ENCODE results near the gene CLEC1B. TPM values are rescaled to one million over a fixed set of nuclear protein-coding genes. Genes with fewer than 3 reads are reported as not detected.
"Not testable (repeated sequence)": the region's sequence is repeated elsewhere in the genome, so short reads cannot be mapped to it uniquely, and the experiment has no call there.

The CLEC1B gene
- total and polyA plus RNA-seq, 10 of the 15 experiments (the other 5 are each of a cell fraction or from before 2014, with no cell fraction given) = not detected

GRCh38 chr12:9975614-9976013 lies 23.3 kb downstream of the CLEC1B start:
- in situ Hi-C loops (cut with MboI) (no loop called here), intact Hi-C loops (cut with micrococcal nuclease; ENCODE audit: unreplicated experiment) (no loop called here)
- POLR2A ChIA-PET = no interaction called here
- DNase-seq (ENCODE audit: low read depth, low spot score) (no peak), FAIRE-seq (no peak), ATAC-seq (no peak)
- peaks cover 8% of the 10 kb centered on the region; the same call in 1 of the 3 replicates for H3K9me3 ChIP-seq (replicated peaks; ENCODE audit: control insufficient read depth, insufficient read depth, low read length)
- no peaks in the 10 kb centered on the region for H4K20me1 ChIP-seq (ENCODE audit: control insufficient read depth, insufficient read depth)
- H3K79me2 ChIP-seq (ENCODE audit: control insufficient read depth, insufficient read depth, low read length) = no peaks in the 10 kb centered on the region
- H3K4me3 ChIP-seq = no peak overlapping the region
- H3K9ac ChIP-seq (ENCODE audit: control insufficient read depth, insufficient read depth, low read length) = no peak overlapping the region
- H3K36me3 ChIP-seq (ENCODE audit: control insufficient read depth in 2 of 2, insufficient read depth in 2 of 2, low read length in 1 of 2) = no peaks in the 10 kb centered on the region
- no peak overlapping the region for H3K4me2 ChIP-seq (ENCODE audit: control insufficient read depth, insufficient read depth)
- TF ChIP-seq PML (IDR thresholded peaks at IDR 0.05; ENCODE audit: low read length) (no peak), STAT3 (IDR thresholded peaks at IDR 0.05; ENCODE audit: low read depth, low read length) (no peak), TARDBP (IDR thresholded peaks at IDR 0.05; ENCODE audit: borderline replicate concordance) (no peak), BRCA1 (IDR thresholded peaks at IDR 0.05; ENCODE audit: low read depth, low read length) (no peak), EED (IDR thresholded peaks at IDR 0.05; ENCODE audit: low read depth) (no peak), TCF12 (IDR thresholded peaks at IDR 0.05; ENCODE audit: low read depth, low read length) (no peak), CEBPB (IDR thresholded peaks at IDR 0.05; ENCODE audit: borderline replicate concordance in 1 of 2, low read depth in 2 of 2, low read length in 2 of 2) (no peak), GABPA (IDR thresholded peaks at IDR 0.05; ENCODE audit: low read depth) (no peak), CBX3 (IDR thresholded peaks at IDR 0.05; ENCODE audit: borderline replicate concordance, low read depth) (no peak), MYB (IDR thresholded peaks at IDR 0.05; ENCODE audit: borderline replicate concordance, low read depth, low read length) (no peak), FOXK2 (IDR thresholded peaks at IDR 0.05) (no peak)
- TF ChIP-seq, protein P1, sequence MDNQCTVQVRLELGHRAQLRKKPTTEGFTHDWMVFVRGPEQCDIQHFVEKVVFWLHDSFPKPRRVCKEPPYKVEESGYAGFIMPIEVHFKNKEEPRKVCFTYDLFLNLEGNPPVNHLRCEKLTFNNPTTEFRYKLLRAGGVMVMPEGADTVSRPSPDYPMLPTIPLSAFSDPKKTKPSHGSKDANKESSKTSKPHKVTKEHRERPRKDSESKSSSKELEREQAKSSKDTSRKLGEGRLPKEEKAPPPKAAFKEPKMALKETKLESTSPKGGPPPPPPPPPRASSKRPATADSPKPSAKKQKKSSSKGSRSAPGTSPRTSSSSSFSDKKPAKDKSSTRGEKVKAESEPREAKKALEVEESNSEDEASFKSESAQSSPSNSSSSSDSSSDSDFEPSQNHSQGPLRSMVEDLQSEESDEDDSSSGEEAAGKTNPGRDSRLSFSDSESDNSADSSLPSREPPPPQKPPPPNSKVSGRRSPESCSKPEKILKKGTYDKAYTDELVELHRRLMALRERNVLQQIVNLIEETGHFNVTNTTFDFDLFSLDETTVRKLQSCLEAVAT (IDR thresholded peaks at IDR 0.05) = no peak
- H3K4me1 ChIP-seq (ENCODE audit: control insufficient read depth, insufficient read depth, low read length) = no peaks in the 10 kb centered on the region
- CTCF ChIA-PET = no interaction called here
- H3K27me3 ChIP-seq (replicated peaks in 1 of 2; ENCODE audit: control insufficient read depth in 2 of 2, insufficient read depth in 2 of 2, low read length in 1 of 2) = peaks cover 0 to 2% of the 10 kb centered on the region in 2 experiments; a peak in 1 of 4 replicates
- SMC1A ChIA-PET (ENCODE audit: uncharacterized antibody, unreplicated experiment) = no interaction called here
- RAD21 ChIA-PET (ENCODE audit: unreplicated experiment) = no interaction called here
- no TSS peak for BruUV-seq (replicated peaks)
- WGBS (ENCODE audit: insufficient coverage, insufficient replicate concordance, low lambda C conversion rate, missing lambda C conversion rate) = 46% methylated on average over 2 of the region's 2 CpGs
- H2AFZ ChIP-seq (ENCODE audit: control insufficient read depth, low read depth, low read length) = no peak overlapping the region
- H3K27ac ChIP-seq (ENCODE audit: control insufficient read depth, insufficient read depth) = no peak overlapping the region

DNA sequence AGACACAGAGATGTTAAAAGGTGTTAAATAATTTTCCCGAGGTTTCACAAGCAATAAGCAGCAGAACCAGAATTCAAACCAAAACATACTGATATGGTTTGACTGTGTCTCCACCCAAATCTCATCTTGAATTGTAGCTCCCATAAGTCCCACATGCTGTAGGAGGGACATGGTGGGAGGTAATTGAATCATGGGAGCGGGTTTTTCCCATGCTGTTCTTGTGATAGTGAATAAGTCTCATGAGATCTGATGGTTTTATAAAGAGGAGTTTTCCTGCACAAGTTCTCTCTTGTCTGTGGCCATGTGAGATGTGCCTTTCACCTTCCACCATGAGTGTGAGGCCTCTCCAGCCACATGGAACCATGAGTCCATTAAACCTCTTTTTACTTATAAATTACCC lies 24.2 kb downstream of the CLEC1B start:
- H3K36me3 ChIP-seq (ENCODE audit: control insufficient read depth in 2 of 2, insufficient read depth in 2 of 2, low read length in 1 of 2); H3K27me3 ChIP-seq (replicated peaks in 1 of 2; ENCODE audit: control insufficient read depth in 2 of 2, insufficient read depth in 2 of 2, low read length in 1 of 2); H3K9me3 ChIP-seq (replicated peaks; ENCODE audit: control insufficient read depth, insufficient read depth, low read length); H4K20me1 ChIP-seq (ENCODE audit: control insufficient read depth, insufficient read depth); H3K9ac ChIP-seq (ENCODE audit: control insufficient read depth, insufficient read depth, low read length); BruUV-seq (replicated peaks); H3K4me2 ChIP-seq (ENCODE audit: control insufficient read depth, insufficient read depth); intact Hi-C loops (cut with micrococcal nuclease; ENCODE audit: unreplicated experiment); H3K4me1 ChIP-seq (ENCODE audit: control insufficient read depth, insufficient read depth, low read length); SMC1A ChIA-PET (ENCODE audit: uncharacterized antibody, unreplicated experiment); DNase-seq (ENCODE audit: low read depth, low spot score); H3K4me3 ChIP-seq; POLR2A ChIA-PET; CTCF ChIA-PET; FAIRE-seq; RAD21 ChIA-PET (ENCODE audit: unreplicated experiment); H3K79me2 ChIP-seq (ENCODE audit: control insufficient read depth, insufficient read depth, low read length); in situ Hi-C loops (cut with MboI); H2AFZ ChIP-seq (ENCODE audit: control insufficient read depth, low read depth, low read length); ATAC-seq; H3K27ac ChIP-seq (ENCODE audit: control insufficient read depth, insufficient read depth): not testable (repeated sequence)
- WGBS (ENCODE audit: insufficient coverage, insufficient replicate concordance, low lambda C conversion rate, missing lambda C conversion rate) = 30% methylated on average over 2 of the region's 2 CpGs
